ENCODE results near the gene ZNF48.
A peak's percentile ranks its signal among the peaks of the same experiment; 100 is the strongest.

ZNF48 gene

GRCh38 chr16:30406795-30407101 is 11.5 kb downstream of the ZNF48 start:
- no peak for DNase-seq

GRCh38 chr16:30407102-30407803 is 12.0 kb downstream of the ZNF48 start, which contains the start of gene ZNF771:
ZNF771 (plus strand) TSS chr16:30407606; CDS start chr16:30408054, 448 bp downstream.
- peak; percentile 22 to 96 (median 87) for DNase-seq

GRCh38 chr16:30407804-30408534 is 12.7 kb downstream of the ZNF48 start:
- peak in 2 of 56 donors; percentile 30 to 38 for DNase-seq

GRCh38 chr16:30409125-30410060 is 14.2 kb downstream of the ZNF48 start:
- peak in 55 of 56 donors; percentile 11 to 94 (median 77) for DNase-seq

- DNase-seq, result no peak
These were observed 18.0 kb downstream of the ZNF48 start for GRCh38 chr16:30413112-30413806.

- DNase-seq, result no peak
These were observed 18.9 kb downstream of the ZNF48 start for GRCh38 chr16:30414159-30414558.

- no peak for DNase-seq
These were observed 20.9 kb downstream of the ZNF48 start for GRCh38 chr16:30416047-30416603.

GRCh38 chr16:30416624-30417528 is 21.7 kb downstream of the ZNF48 start:
- DNase-seq, result peak in 8 of 56 donors; percentile 8 to 61 (median 34)

- peak in 46 of 56 donors; percentile 25 to 85 (median 64) for DNase-seq
These were observed 22.5 kb downstream of the ZNF48 start for GRCh38 chr16:30417529-30418349.

- peak in 1 of 56 donors; percentile 40 for DNase-seq
These were observed 23.3 kb downstream of the ZNF48 start for GRCh38 chr16:30418350-30419181.

- DNase-seq, result no peak
These were observed 25.8 kb downstream of the ZNF48 start for GRCh38 chr16:30421010-30421409.

GRCh38 chr16:30428055-30428454 is 32.8 kb downstream of the ZNF48 start:
- no peak for DNase-seq

- DNase-seq, result no peak
These were observed 34.1 kb downstream of the ZNF48 start for GRCh38 chr16:30429418-30429677.

GRCh38 chr16:30429678-30430427 is 34.6 kb downstream of the ZNF48 start, which contains the start of gene DCTPP1:
DCTPP1 (minus strand) TSS chr16:30430030; CDS start chr16:30429980, 50 bp downstream.
- peak; percentile 26 to 96 (median 87) for DNase-seq

GRCh38 chr16:30430428-30430970 is 35.3 kb downstream of the ZNF48 start:
- DNase-seq, result peak in 10 of 56 donors; percentile 21 to 53 (median 40)

- no peak for DNase-seq
These were observed 39.6 kb downstream of the ZNF48 start for GRCh38 chr16:30434852-30435251.
